ENCODE data around the gene PLCH1.

DNA sequence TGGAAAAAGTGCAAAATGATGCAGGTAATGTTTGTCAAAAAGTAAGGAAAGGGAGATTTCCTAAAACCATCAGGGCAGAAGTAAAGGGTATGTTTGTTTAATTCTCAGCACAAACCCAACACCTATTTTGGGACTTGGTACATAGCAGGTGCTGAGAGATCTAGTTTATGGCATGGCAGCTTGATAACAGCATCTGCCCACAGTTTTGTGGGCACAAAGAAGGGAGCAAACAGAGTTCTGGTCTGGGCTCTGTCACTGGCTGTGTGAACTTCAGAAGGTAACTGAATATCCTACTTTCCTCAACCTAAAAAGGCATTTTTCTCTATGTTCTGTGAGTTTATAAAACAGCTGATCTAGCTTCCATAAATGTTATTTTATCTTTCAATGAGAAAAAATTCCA is 141.6 kb downstream of the PLCH1 start:
- TF ChIP-seq, protein P1, sequence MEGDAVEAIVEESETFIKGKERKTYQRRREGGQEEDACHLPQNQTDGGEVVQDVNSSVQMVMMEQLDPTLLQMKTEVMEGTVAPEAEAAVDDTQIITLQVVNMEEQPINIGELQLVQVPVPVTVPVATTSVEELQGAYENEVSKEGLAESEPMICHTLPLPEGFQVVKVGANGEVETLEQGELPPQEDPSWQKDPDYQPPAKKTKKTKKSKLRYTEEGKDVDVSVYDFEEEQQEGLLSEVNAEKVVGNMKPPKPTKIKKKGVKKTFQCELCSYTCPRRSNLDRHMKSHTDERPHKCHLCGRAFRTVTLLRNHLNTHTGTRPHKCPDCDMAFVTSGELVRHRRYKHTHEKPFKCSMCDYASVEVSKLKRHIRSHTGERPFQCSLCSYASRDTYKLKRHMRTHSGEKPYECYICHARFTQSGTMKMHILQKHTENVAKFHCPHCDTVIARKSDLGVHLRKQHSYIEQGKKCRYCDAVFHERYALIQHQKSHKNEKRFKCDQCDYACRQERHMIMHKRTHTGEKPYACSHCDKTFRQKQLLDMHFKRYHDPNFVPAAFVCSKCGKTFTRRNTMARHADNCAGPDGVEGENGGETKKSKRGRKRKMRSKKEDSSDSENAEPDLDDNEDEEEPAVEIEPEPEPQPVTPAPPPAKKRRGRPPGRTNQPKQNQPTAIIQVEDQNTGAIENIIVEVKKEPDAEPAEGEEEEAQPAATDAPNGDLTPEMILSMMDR (IDR thresholded peaks at IDR 0.05): no peak
- TF ChIP-seq EZH2 (IDR thresholded peaks at IDR 0.05) (no peak), EZH2phosphoT487 (IDR thresholded peaks at IDR 0.05) (no peak)

Measured in neural progenitor cell (in vitro differentiated cells).